Loucy (cell line): ENCODE results near the gene HELLS.
"Not testable (repeated sequence)": the region's sequence is repeated elsewhere in the genome, so short reads cannot be mapped to it uniquely, and the experiment has no call there.

ENCODE experiments used
- H2AFZ ChIP-seq: fragments of 200-600 bp; sonication (generic); 2 replicates; pipeline ENCODE4 v1.6.0; 2016; ENCODE audit warnings: antibody characterized with exemption, mild to moderate bottlenecking, low read length, moderate library complexity
- H3F3A ChIP-seq: fragments of 200-600 bp; 2 replicates; pipeline ENCODE4 v1.6.0; 2016; ENCODE audit warnings: antibody characterized with exemption, low read depth, mild to moderate bottlenecking
- H3K27me3 ChIP-seq: fragments of 200-600 bp; sonication (generic); 2 replicates; pipeline ENCODE4 v1.6.1; 2014; ENCODE audit warnings: low read length, mild to moderate bottlenecking; ENCODE audit not compliant: insufficient read depth, poor library complexity, severe bottlenecking
- H3K36me3 ChIP-seq: fragments of 200-600 bp; sonication (generic); 2 replicates; pipeline ENCODE4 v1.6.1; 2016; ENCODE audit warnings: low read length; ENCODE audit not compliant: insufficient read depth
- H3K4me1 ChIP-seq: fragments of 200-600 bp; sonication (generic); 2 replicates; pipeline ENCODE4 v1.5.1; 2014; ENCODE audit warnings: low read length, mild to moderate bottlenecking; ENCODE audit not compliant: insufficient read depth, poor library complexity, severe bottlenecking
- H3K4me2 ChIP-seq: fragments of 200-600 bp; sonication (generic); 2 replicates; pipeline ENCODE4 v1.6.0; 2014; ENCODE audit warnings: antibody characterized with exemption, low read length, low read depth, mild to moderate bottlenecking; ENCODE audit not compliant: poor library complexity, severe bottlenecking
- H3K4me3 ChIP-seq: fragments of 200-600 bp; sonication (generic); 2 replicates; pipeline ENCODE4 v1.5.1; 2014; ENCODE audit warnings: low read length, mild to moderate bottlenecking, mixed read lengths; ENCODE audit not compliant: poor library complexity, severe bottlenecking
- H3K79me2 ChIP-seq: fragments of 200-600 bp; sonication (generic); 2 replicates; pipeline ENCODE4 v1.6.1; 2014; ENCODE audit warnings: low read length; ENCODE audit not compliant: insufficient read depth
- H3K9ac ChIP-seq: fragments of 200-600 bp; sonication (generic); 2 replicates; pipeline ENCODE4 v1.6.0; 2014; ENCODE audit warnings: mild to moderate bottlenecking, low read depth, low read length, moderate library complexity; ENCODE audit not compliant: poor library complexity, severe bottlenecking
- H3K9me2 ChIP-seq: fragments of 200-600 bp; sonication (generic); replicated peaks from 2 replicates; pipeline ENCODE4 v1.6.1; 2016; ENCODE audit warnings: low read depth, low read length, mixed read lengths
- H3K9me3 ChIP-seq: fragments of 200-600 bp; sonication (generic); 2 replicates; pipeline ENCODE4 v1.6.1; 2014; ENCODE audit warnings: mild to moderate bottlenecking, antibody characterized with exemption, low read length, low read depth; ENCODE audit not compliant: insufficient read depth
- H4K20me1 ChIP-seq: fragments of 200-600 bp; sonication (generic); 2 replicates; pipeline ENCODE4 v1.6.0; 2014; ENCODE audit warnings: antibody characterized with exemption, low read length, mild to moderate bottlenecking; ENCODE audit not compliant: insufficient read depth, poor library complexity, severe bottlenecking
- CTCF ChIP-seq: fragments of 200-600 bp; sonication (generic); conservative IDR thresholded peaks from 2 replicates; pipeline ENCODE4 v1.5.1; 2014; ENCODE audit warnings: mild to moderate bottlenecking, antibody characterized with exemption, low read length
- EZH2phosphoT487 ChIP-seq: fragments of 200-600 bp; IDR thresholded peaks from 2 replicates; pipeline ENCODE4 v1.6.1; 2018; ENCODE audit warnings: antibody characterized with exemption, mild to moderate bottlenecking, moderate library complexity, borderline replicate concordance

Gene HELLS

GRCh38 chr10:94630017-94630688, 84.6 kb downstream of the HELLS start:
- no peak overlapping the region for H3K4me2 ChIP-seq
- no peaks in the 10 kb centered on the region for H4K20me1 ChIP-seq
- H3K9me2 ChIP-seq = no peaks in the 10 kb centered on the region
- H3F3A ChIP-seq = no peaks in the 10 kb centered on the region; the same call in 1 of the 2 replicates
- H3K4me3 ChIP-seq = no peak overlapping the region
- H3K36me3 ChIP-seq = no peaks in the 10 kb centered on the region
- no peak overlapping the region for H3K9ac ChIP-seq
- H3K9me3 ChIP-seq = no peaks in the 10 kb centered on the region
- TF ChIP-seq CTCF = peak; percentile 72
- no peak for TF ChIP-seq EZH2phosphoT487
- no peak overlapping the region for H2AFZ ChIP-seq
- H3K4me1 ChIP-seq = no peaks in the 10 kb centered on the region
- H3K79me2 ChIP-seq = no peaks in the 10 kb centered on the region
- H3K27me3 ChIP-seq = no peaks in the 10 kb centered on the region

- TF ChIP-seq EZH2phosphoT487 (no peak), CTCF (no peak)
- Histone ChIP-seq H3K4me1 (no peaks in the 10 kb centered on the region), H3K4me3 (no peak overlapping the region), H3K4me2 (no peak overlapping the region), H3K36me3 (no peaks in the 10 kb centered on the region), H3K9me2 (no peaks in the 10 kb centered on the region), H3F3A (no peaks in the 10 kb centered on the region; the same call in 1 of the 2 replicates), H3K9ac (no peak overlapping the region), H4K20me1 (no peaks in the 10 kb centered on the region), H3K27me3 (no peaks in the 10 kb centered on the region), H3K79me2 (no peaks in the 10 kb centered on the region), H3K9me3 (no peaks in the 10 kb centered on the region), H2AFZ (no peak overlapping the region)
Measured at GRCh38 chr10:94631077-94631875, 85.7 kb downstream of the HELLS start.

GRCh38 chr10:94632954-94633353, 87.4 kb downstream of the HELLS start:
- no peaks in the 10 kb centered on the region; the same call in 1 of the 2 replicates for H3F3A ChIP-seq
- no peak overlapping the region for H3K4me2 ChIP-seq
- H4K20me1 ChIP-seq = no peaks in the 10 kb centered on the region
- H3K27me3 ChIP-seq = no peaks in the 10 kb centered on the region
- no peaks in the 10 kb centered on the region for H3K9me2 ChIP-seq
- TF ChIP-seq CTCF = no peak
- TF ChIP-seq EZH2phosphoT487 = no peak
- no peaks in the 10 kb centered on the region for H3K4me1 ChIP-seq
- H3K9ac ChIP-seq = no peak overlapping the region
- H3K9me3 ChIP-seq = no peaks in the 10 kb centered on the region
- no peak overlapping the region for H3K4me3 ChIP-seq
- H3K79me2 ChIP-seq = no peaks in the 10 kb centered on the region
- H3K36me3 ChIP-seq = no peaks in the 10 kb centered on the region
- no peak overlapping the region for H2AFZ ChIP-seq

- H3K4me2 ChIP-seq, H3K79me2 ChIP-seq, H3K4me1 ChIP-seq, H2AFZ ChIP-seq, H3K4me3 ChIP-seq, H3F3A ChIP-seq, H3K9me2 ChIP-seq, H3K27me3 ChIP-seq, H4K20me1 ChIP-seq, H3K9ac ChIP-seq, H3K9me3 ChIP-seq, H3K36me3 ChIP-seq: not testable (repeated sequence)
Measured at GRCh38 chr10:94638097-94638496, 92.5 kb downstream of the HELLS start.
